Uterus (tissue), 4 donors: Measurements from ENCODE around the gene RTP5. TPM values are rescaled to one million over a fixed set of nuclear protein-coding genes. Genes with fewer than 3 reads are reported as not detected.

Source experiments
- DNase-seq, 2 donors: peaks; one replicate each; pipeline ENCODE4 v3.0.0-alpha.2; 2019 to 2020
- H3K27ac ChIP-seq, 2 donors: fragments of 200-600 bp; sonication (generic); 1 replicate in 1 of 2; 2 replicates in 1 of 2; pipeline ENCODE4 v1.5.1; 2016 to 2018
- H3K27me3 ChIP-seq, 2 donors: fragments of 200-600 bp; sonication (generic); one replicate each; pipeline ENCODE4 v1.5.1; 2018 to 2019; ENCODE audit warnings: control low read depth in 1 of 2
- H3K36me3 ChIP-seq, 2 donors: fragments of 200-600 bp; sonication (generic); one replicate each; pipeline ENCODE4 v1.5.1; 2019; ENCODE audit warnings: control low read depth in 1 of 2
- H3K4me1 ChIP-seq, 2 donors: fragments of 200-600 bp; sonication (generic); one replicate each; pipeline ENCODE4 v1.5.1; 2018 to 2019; ENCODE audit warnings: control low read depth in 1 of 2
- H3K4me3 ChIP-seq, 2 donors: fragments of 200-600 bp; sonication (generic); 1 replicate in 1 of 2; 2 replicates in 1 of 2; pipeline ENCODE4 v1.5.1; 2018 to 2019; ENCODE audit warnings: mild to moderate bottlenecking in 1 of 2
- H3K9me3 ChIP-seq, 2 donors: fragments of 200-600 bp; sonication (generic); one replicate each; pipeline ENCODE4 v1.5.1; 2019; ENCODE audit warnings: control low read depth in 1 of 2
- POLR2A ChIP-seq, 2 donors: fragments of 450-650 bp; IDR thresholded peaks; one replicate each; pipeline ENCODE4 v1.6.1; 2016; ENCODE audit warnings: antibody characterized with exemption in 2 of 2, mild to moderate bottlenecking in 1 of 2, moderate library complexity in 1 of 2
- intact Hi-C: fragments of 100-400 bp; cut with DNase I; formaldehyde crosslinking; loops from one replicate; pipeline ENCODE4 v1.15.1; 2023; ENCODE audit warnings: low total_unique reads
- total RNA-seq, 4 donors: library from RNA; depleted of rRNA in 3 of 4; stranded (reverse); fragments of >200 nt in 3 of 4; gene quantifications; one replicate each; pipeline versions ENCODE4 v1.1.0 to v1.2.4, GENCODE V29; 2014 to 2023
- TF ChIP-seq, protein P1 (sequence below), 4 experiments: fragments of 200-600 bp in 2 of 4; fragments of 450-650 bp in 2 of 4; sonication (generic) in 2 of 4; IDR thresholded peaks; one replicate each; pipeline ENCODE4 v1.5.1; 2016 to 2019; ENCODE audit warnings: antibody characterized with exemption in 4 of 4, mild to moderate bottlenecking in 2 of 4, moderate library complexity in 1 of 4
- donor health status: DM: yes; HTN: yes; CAD: no.

Gene RTP5
- total RNA-seq, 4 donors from 2014 or later: 0.15 TPM; not detected in 3

- peak in 1 of 2 donors; percentile 34 for DNase-seq
- H3K9me3 ChIP-seq: no peaks in the 10 kb centered on the region
- intact Hi-C loops: no loop called here
- peaks cover 0 to 5% of the 10 kb centered on the region in 2 donors for H3K27me3 ChIP-seq
- TF ChIP-seq, protein P1, sequence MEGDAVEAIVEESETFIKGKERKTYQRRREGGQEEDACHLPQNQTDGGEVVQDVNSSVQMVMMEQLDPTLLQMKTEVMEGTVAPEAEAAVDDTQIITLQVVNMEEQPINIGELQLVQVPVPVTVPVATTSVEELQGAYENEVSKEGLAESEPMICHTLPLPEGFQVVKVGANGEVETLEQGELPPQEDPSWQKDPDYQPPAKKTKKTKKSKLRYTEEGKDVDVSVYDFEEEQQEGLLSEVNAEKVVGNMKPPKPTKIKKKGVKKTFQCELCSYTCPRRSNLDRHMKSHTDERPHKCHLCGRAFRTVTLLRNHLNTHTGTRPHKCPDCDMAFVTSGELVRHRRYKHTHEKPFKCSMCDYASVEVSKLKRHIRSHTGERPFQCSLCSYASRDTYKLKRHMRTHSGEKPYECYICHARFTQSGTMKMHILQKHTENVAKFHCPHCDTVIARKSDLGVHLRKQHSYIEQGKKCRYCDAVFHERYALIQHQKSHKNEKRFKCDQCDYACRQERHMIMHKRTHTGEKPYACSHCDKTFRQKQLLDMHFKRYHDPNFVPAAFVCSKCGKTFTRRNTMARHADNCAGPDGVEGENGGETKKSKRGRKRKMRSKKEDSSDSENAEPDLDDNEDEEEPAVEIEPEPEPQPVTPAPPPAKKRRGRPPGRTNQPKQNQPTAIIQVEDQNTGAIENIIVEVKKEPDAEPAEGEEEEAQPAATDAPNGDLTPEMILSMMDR (IDR thresholded peaks at IDR 0.05): no peak
- TF ChIP-seq POLR2A (IDR thresholded peaks at IDR 0.05): no peak
- H3K4me1 ChIP-seq: peaks cover 0 to 14% of the 10 kb centered on the region in 2 donors
- H3K36me3 ChIP-seq: no peaks in the 10 kb centered on the region
- H3K4me3 ChIP-seq: peak overlapping the region; percentile 6 to 31
- peak overlapping the region; percentile 95 to 96 for H3K27ac ChIP-seq
These were observed 9.1 kb upstream of the RTP5 start for GRCh38 chr2:241860184-241861078.

GRCh38 chr2:241861264-241861663, 8.3 kb upstream of the RTP5 start:
- Histone ChIP-seq H3K27ac (peak overlapping the region in 1 of 2 donors; percentile 95), H3K4me3 (no peak overlapping the region), H3K27me3 (peaks cover 0 to 10% of the 10 kb centered on the region in 2 donors), H3K9me3 (no peaks in the 10 kb centered on the region), H3K36me3 (no peaks in the 10 kb centered on the region), H3K4me1 (peaks cover 0 to 14% of the 10 kb centered on the region in 2 donors)
- intact Hi-C loops: no loop called here
- no peak for TF ChIP-seq POLR2A (IDR thresholded peaks at IDR 0.05)
- TF ChIP-seq, protein P1 (IDR thresholded peaks at IDR 0.05): no peak
- DNase-seq: no peak

DNA sequence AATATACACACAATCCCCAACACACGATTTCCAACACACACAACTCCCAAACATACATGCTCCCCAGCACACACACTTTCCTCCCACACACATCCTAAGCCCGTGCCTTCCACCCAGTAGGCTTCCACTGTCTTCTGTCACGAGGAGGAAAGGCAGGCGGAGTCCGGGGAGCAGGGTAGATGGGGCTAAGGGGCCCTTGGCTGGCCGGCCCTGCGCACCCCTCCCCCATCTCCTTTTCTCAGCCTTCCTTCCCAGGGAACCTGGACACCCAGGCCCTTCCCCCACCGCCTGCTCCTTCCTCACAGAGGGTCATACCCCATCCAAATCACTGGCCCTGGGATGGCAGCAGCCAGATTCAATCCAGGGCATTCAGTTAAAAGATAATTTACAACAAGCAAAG, 7.4 kb upstream of the RTP5 start:
- H3K9me3 ChIP-seq: no peaks in the 10 kb centered on the region
- peaks cover 0 to 10% of the 10 kb centered on the region in 2 donors for H3K27me3 ChIP-seq
- intact Hi-C loops: no loop called here
- H3K27ac ChIP-seq: no peak overlapping the region
- TF ChIP-seq, protein P1 (IDR thresholded peaks at IDR 0.05): no peak
- no peak for TF ChIP-seq POLR2A (IDR thresholded peaks at IDR 0.05)
- H3K36me3 ChIP-seq: no peaks in the 10 kb centered on the region
- DNase-seq: no peak
- peaks cover 0 to 20% of the 10 kb centered on the region in 2 donors for H3K4me1 ChIP-seq
- no peak overlapping the region for H3K4me3 ChIP-seq

GRCh38 chr2:241862775-241863535, 6.6 kb upstream of the RTP5 start:
- Histone ChIP-seq H3K27ac (peak overlapping the region in 1 of 2 donors; percentile 19), H3K9me3 (no peaks in the 10 kb centered on the region), H3K4me1 (peaks cover 0 to 20% of the 10 kb centered on the region in 2 donors), H3K27me3 (peaks cover 0 to 10% of the 10 kb centered on the region in 2 donors), H3K36me3 (no peaks in the 10 kb centered on the region), H3K4me3 (no peak overlapping the region)
- no peak for DNase-seq
- TF ChIP-seq, protein P1 (IDR thresholded peaks at IDR 0.05): no peak
- TF ChIP-seq POLR2A (IDR thresholded peaks at IDR 0.05): no peak
- intact Hi-C loops: no loop called here
